K562 (cell line): ENCODE measurements around the gene NRXN3. TPM values are rescaled to one million over a fixed set of nuclear protein-coding genes. Genes with fewer than 3 reads are reported as not detected.

Experiments
- ATAC-seq: fragments of 200-7000 bp; cut with Tn5 transposase; 3 replicates; pipeline ENCODE4 v1.9.1; 2020; ENCODE audit warnings: moderate library complexity
- BruUV-seq: library from RNA; stranded (reverse); fragments of 400-500 nt; replicated peaks from 2 replicates; lab custom pipeline; 2021; lab: Mats Ljungman, UMichigan
- CTCF ChIA-PET: fragments of 300-600 bp; formaldehyde crosslinking; extraction: SDS; loops from one replicate; lab custom pipeline; 2021; ENCODE audit warnings: low intra/inter-chr PET ratio; lab: Yijun Ruan, JAX
- POLR2A ChIA-PET: fragments of 300-600, 350-650 bp; sonication (Branson Sonifier 250); formaldehyde crosslinking; extraction: SDS; loops from one replicate; lab custom pipeline; 2021; ENCODE audit warnings: antibody characterized with exemption, inconsistent platforms; lab: Yijun Ruan, JAX
- DNase-seq, 4 experiments: peaks; one replicate each; pipeline versions ENCODE4 v3.0.0 to v3.0.0-alpha.2; 2011 to 2018; ENCODE audit warnings: low spot score in 3 of 4, mixed read lengths in 3 of 4; ENCODE audit errors: extremely low read depth in 1 of 4
- FAIRE-seq: peaks from 2 replicates; lab custom pipeline; 2011; peaks lifted over from hg19 to GRCh38; lab: Jason Lieb, UNC
- H2AFZ ChIP-seq: 2 replicates; pipeline ENCODE4 v1.6.0; 2011; ENCODE audit warnings: low read depth, low read length, control low read depth, inconsistent platforms
- H3K27ac ChIP-seq: fragments of 200-600 bp; 3 replicates; pipeline ENCODE4 v1.8.0; 2011; ENCODE audit warnings: low read depth, mild to moderate bottlenecking, control low read depth, inconsistent platforms, low read length, moderate library complexity, mixed read lengths; ENCODE audit errors: extremely low read depth
- H3K27me3 ChIP-seq, 2 experiments: fragments of 300-600 bp in 1 of 2; 2 replicates in 1 of 2; 3 replicates in 1 of 2; pipeline versions ENCODE4 v1.6.0 to v1.8.0; 2011; ENCODE audit warnings: inconsistent platforms in 2 of 2, low read length in 2 of 2, mild to moderate bottlenecking in 1 of 2, mixed read lengths in 1 of 2, moderate library complexity in 1 of 2; ENCODE audit not compliant: control insufficient read depth in 2 of 2, insufficient read depth in 2 of 2
- H3K36me3 ChIP-seq: fragments of 300-600 bp; 3 replicates; pipeline ENCODE4 v1.8.0; 2011; ENCODE audit warnings: mild to moderate bottlenecking, low read length, inconsistent platforms; ENCODE audit not compliant: control insufficient read depth, insufficient read depth
- H3K4me1 ChIP-seq, 2 experiments: fragments of 200-600 bp in 1 of 2; replicated peaks in 1 of 2; 2 replicates in 1 of 2; 3 replicates in 1 of 2; pipeline versions ENCODE4 v1.5.1 to v1.8.0; 2011; ENCODE audit warnings: inconsistent platforms in 2 of 2, low read length in 2 of 2, mild to moderate bottlenecking in 1 of 2, mixed read lengths in 1 of 2, moderate library complexity in 1 of 2; ENCODE audit not compliant: control insufficient read depth in 2 of 2, insufficient read depth in 2 of 2
- H3K4me2 ChIP-seq: 2 replicates; pipeline ENCODE4 v1.6.1; 2011; ENCODE audit warnings: low read length, control low read depth, inconsistent platforms, mixed read lengths; ENCODE audit not compliant: insufficient read depth
- H3K4me3 ChIP-seq: fragments of 200-600 bp; sonication (generic), shearing (Covaris generic); 2 replicates; pipeline ENCODE4 v1.5.1; 2016; ENCODE audit warnings: control low read depth, inconsistent platforms
- H3K79me2 ChIP-seq: fragments of 200-600 bp; 3 replicates; pipeline ENCODE4 v1.8.0; 2011; ENCODE audit warnings: low read length, inconsistent platforms; ENCODE audit not compliant: control insufficient read depth, insufficient read depth
- H3K9ac ChIP-seq, 2 experiments: 2 replicates each; pipeline versions ENCODE4 v1.6.0 to v1.6.1; 2011; ENCODE audit warnings: low read depth in 2 of 2, low read length in 2 of 2, control low read depth in 1 of 2, inconsistent platforms in 1 of 2, mild to moderate bottlenecking in 1 of 2, mixed read lengths in 1 of 2; ENCODE audit not compliant: insufficient read depth in 1 of 2
- H3K9me1 ChIP-seq: one replicate; pipeline ENCODE4 v1.6.0; 2011; ENCODE audit warnings: inconsistent platforms, mild to moderate bottlenecking, low read length, moderate library complexity; ENCODE audit not compliant: control insufficient read depth, insufficient read depth
- H3K9me3 ChIP-seq: replicated peaks from 2 replicates; pipeline ENCODE4 v1.5.1; 2011; ENCODE audit warnings: low read depth, low read length, inconsistent platforms; ENCODE audit not compliant: control insufficient read depth, insufficient read depth
- H4K20me1 ChIP-seq: replicated peaks from 2 replicates; pipeline ENCODE4 v1.6.1; 2011; ENCODE audit warnings: low read length, inconsistent platforms, mixed read lengths; ENCODE audit not compliant: control insufficient read depth, insufficient read depth
- HDGF ChIP-seq: fragments of 450-650 bp; IDR thresholded peaks from 2 replicates; pipeline ENCODE4 v1.6.1; 2016
- NR2C1 ChIP-seq, 2 experiments: fragments of 450-650 bp; IDR thresholded peaks; 2 replicates each; pipeline ENCODE4 v1.6.1; 2017; ENCODE audit warnings: mild to moderate bottlenecking in 2 of 2, antibody characterized with exemption in 1 of 2, inconsistent platforms in 1 of 2, missing compliant biosample characterization in 1 of 2, missing genetic modification characterization in 1 of 2
- WGBS: fragments of 100-300 bp; shearing (Covaris generic); methylation state at CpG from one replicate; pipeline ENCODE4 v1.1.6; 2016; ENCODE audit warnings: low coverage, mixed read lengths; ENCODE audit not compliant: insufficient coverage; ENCODE audit errors: missing lambda C conversion rate; 5-methylcytosine and 5-hydroxymethylcytosine counted together
- in situ Hi-C: fragments of 300-500 bp; cut with MboI; formaldehyde crosslinking; loops from 4 replicates; pipeline ENCODE4 v1.15.0; 2018; ENCODE audit warnings: inconsistent platforms, mixed read lengths
- intact Hi-C: fragments of 100-400 bp; cut with micrococcal nuclease; formaldehyde crosslinking; loops from 2 replicates; pipeline ENCODE4 v1.14.2; 2022
- polyA plus RNA-seq, 8 experiments: library from polyadenylated mRNA; depleted of rRNA in 4 of 8; stranded (reverse) in 5 of 8; unstranded in 3 of 8; fragments of >200 nt; fragmentation: Nextera tagmentation in 2 of 8; fragmentation: Illumina TruSeq in 1 of 8; extraction: Ambion mirVana in 2 of 8; extraction: Trizol in 1 of 8; gene quantifications; 2 replicates each; pipeline versions ENCODE4 v1.2.1 to v1.2.3, GENCODE V29; 2011 to 2014; ENCODE audit warnings: inconsistent platforms in 1 of 8, missing spikeins in 1 of 8
- total RNA-seq, 7 experiments: library from RNA; depleted of rRNA in 6 of 7; stranded (reverse); fragments of >200 nt in 6 of 7; fragmentation: Illumina TruSeq in 2 of 7; extraction: Trizol in 2 of 7; gene quantifications; 2 replicates each; pipeline versions ENCODE4 v1.2.1 to v1.2.3, GENCODE V29; 2011 to 2021; ENCODE audit warnings: low replicate concordance in 1 of 7
- TF ChIP-seq, protein P1 (sequence below): fragments of 450-650 bp; IDR thresholded peaks from 2 replicates; pipeline ENCODE4 v1.6.1; 2016; ENCODE audit warnings: low read depth

The NRXN3 gene
- total and polyA plus RNA-seq, 9 of the 15 experiments (the other 6 are each of a cell fraction or from before 2014, with no cell fraction given): 0.09 TPM; not detected in 8

- no peak overlapping the region for H2AFZ ChIP-seq
- FAIRE-seq: no peak
- POLR2A ChIA-PET: no interaction called here
These were observed 1406.3 kb downstream of the NRXN3 start for GRCh38 chr14:79576424-79576823.

More at GRCh38 chr14:79576424-79576823, 1406.3 kb downstream of the NRXN3 start:
- 0% methylated on average over 3 of the region's 4 CpGs for WGBS
- BruUV-seq: no TSS peak
- no peak for ATAC-seq
- H4K20me1 ChIP-seq: no peaks in the 10 kb centered on the region
- H3K9me3 ChIP-seq: no peaks in the 10 kb centered on the region
- H3K27me3 ChIP-seq: no peaks in the 10 kb centered on the region
- no peaks in the 10 kb centered on the region for H3K36me3 ChIP-seq
- no peak overlapping the region for H3K4me2 ChIP-seq
- no peak for DNase-seq
- H3K4me1 ChIP-seq: no peaks in the 10 kb centered on the region
- H3K27ac ChIP-seq: no peak overlapping the region
- no peak for TF ChIP-seq HDGF
- TF ChIP-seq, protein P1, sequence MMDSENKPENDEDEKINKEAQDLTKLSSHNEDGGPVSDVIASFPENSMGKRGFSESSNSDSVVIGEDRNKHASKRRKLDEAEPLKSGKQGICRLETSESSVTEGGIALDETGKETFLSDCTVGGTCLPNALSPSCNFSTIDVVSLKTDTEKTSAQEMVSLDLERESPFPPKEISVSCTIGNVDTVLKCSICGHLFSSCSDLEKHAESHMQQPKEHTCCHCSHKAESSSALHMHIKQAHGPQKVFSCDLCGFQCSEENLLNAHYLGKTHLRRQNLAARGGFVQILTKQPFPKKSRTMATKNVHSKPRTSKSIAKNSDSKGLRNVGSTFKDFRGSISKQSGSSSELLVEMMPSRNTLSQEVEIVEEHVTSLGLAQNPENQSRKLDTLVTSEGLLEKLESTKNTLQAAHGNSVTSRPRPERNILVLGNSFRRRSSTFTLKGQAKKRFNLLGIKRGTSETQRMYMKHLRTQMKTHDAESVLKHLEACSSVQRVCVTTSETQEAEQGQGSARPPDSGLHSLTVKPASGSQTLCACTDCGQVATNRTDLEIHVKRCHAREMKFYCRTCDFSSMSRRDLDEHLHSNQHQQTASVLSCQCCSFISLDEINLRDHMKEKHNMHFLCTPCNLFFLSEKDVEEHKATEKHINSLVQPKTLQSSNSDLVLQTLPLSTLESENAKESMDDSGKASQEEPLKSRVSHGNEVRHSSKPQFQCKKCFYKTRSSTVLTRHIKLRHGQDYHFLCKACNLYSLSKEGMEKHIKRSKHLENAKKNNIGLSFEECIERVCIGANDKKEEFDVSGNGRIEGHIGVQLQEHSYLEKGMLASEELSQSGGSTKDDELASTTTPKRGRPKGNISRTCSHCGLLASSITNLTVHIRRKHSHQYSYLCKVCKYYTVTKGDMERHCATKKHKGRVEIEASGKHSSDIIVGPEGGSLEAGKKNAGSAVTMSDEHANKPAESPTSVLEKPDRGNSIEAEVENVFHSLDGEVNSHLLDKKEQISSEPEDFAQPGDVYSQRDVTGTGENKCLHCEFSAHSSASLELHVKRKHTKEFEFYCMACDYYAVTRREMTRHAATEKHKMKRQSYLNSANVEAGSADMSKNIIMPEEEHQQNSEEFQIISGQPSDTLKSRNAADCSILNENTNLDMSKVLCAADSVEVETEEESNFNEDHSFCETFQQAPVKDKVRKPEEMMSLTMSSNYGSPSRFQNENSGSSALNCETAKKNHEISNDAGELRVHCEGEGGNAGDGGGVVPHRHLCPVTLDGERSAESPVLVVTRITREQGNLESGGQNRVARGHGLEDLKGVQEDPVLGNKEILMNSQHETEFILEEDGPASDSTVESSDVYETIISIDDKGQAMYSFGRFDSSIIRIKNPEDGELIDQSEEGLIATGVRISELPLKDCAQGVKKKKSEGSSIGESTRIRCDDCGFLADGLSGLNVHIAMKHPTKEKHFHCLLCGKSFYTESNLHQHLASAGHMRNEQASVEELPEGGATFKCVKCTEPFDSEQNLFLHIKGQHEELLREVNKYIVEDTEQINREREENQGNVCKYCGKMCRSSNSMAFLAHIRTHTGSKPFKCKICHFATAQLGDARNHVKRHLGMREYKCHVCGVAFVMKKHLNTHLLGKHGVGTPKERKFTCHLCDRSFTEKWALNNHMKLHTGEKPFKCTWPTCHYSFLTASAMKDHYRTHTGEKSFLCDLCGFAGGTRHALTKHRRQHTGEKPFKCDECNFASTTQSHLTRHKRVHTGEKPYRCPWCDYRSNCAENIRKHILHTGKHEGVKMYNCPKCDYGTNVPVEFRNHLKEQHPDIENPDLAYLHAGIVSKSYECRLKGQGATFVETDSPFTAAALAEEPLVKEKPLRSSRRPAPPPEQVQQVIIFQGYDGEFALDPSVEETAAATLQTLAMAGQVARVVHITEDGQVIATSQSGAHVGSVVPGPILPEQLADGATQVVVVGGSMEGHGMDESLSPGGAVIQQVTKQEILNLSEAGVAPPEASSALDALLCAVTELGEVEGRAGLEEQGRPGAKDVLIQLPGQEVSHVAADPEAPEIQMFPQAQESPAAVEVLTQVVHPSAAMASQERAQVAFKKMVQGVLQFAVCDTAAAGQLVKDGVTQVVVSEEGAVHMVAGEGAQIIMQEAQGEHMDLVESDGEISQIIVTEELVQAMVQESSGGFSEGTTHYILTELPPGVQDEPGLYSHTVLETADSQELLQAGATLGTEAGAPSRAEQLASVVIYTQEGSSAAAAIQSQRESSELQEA: no peak
- no peak for TF ChIP-seq NR2C1 (IDR thresholded peaks at IDR 0.05)
- TF ChIP-seq NR2C1 (tag; IDR thresholded peaks at IDR 0.05): no peak
- CTCF ChIA-PET: no interaction called here
- H3K9me1 ChIP-seq: no peaks in the 10 kb centered on the region
- H3K9ac ChIP-seq: no peak overlapping the region
- in situ Hi-C loops (no loop called here), intact Hi-C loops (no loop called here)
- H3K4me3 ChIP-seq: no peak overlapping the region
- H3K79me2 ChIP-seq: no peaks in the 10 kb centered on the region
